WTC11 (cell line): ENCODE results near the gene DUSP22. TPM values are rescaled to one million over a fixed set of nuclear protein-coding genes. Genes with fewer than 3 reads are reported as not detected.
A peak's percentile ranks its signal among the peaks of the same experiment; 100 is the strongest.

ENCODE experiments used
- ATAC-seq: fragments of 200-7000 bp; cut with Tn5 transposase; 2 replicates; pipeline ENCODE4 v1.10.0; 2021; ENCODE audit warnings: mild to moderate bottlenecking, moderate library complexity
- Bru-seq: library from RNA; stranded (reverse); fragments of 400-500 nt; gene quantifications from one replicate; lab custom pipeline; 2021; lab: Mats Ljungman, UMichigan
- CTCF ChIA-PET: fragments of 300-600 bp; sonication (Branson Sonifier 250); formaldehyde crosslinking; loops from one replicate; lab custom pipeline; 2021; ENCODE audit warnings: antibody characterized with exemption; lab: Charles Lee
- POLR2A ChIA-PET: fragments of 350-600 bp; sonication (Branson Sonifier 250); formaldehyde crosslinking; loops from one replicate; lab custom pipeline; 2021; ENCODE audit warnings: antibody characterized with exemption; lab: Charles Lee
- DNase-seq: peaks from one replicate; pipeline ENCODE4 v3.0.0; 2021; ENCODE audit warnings: low spot score
- H3K27ac Mint-ChIP-seq: 2 replicates; pipeline ENCODE4 v1.8.0; 2021; ENCODE audit warnings: mixed read lengths
- H3K27me3 Mint-ChIP-seq: 2 replicates; pipeline ENCODE4 v1.8.0; 2021; ENCODE audit warnings: low read depth, mild to moderate bottlenecking, moderate library complexity, mixed read lengths
- H3K36me3 Mint-ChIP-seq: 2 replicates; pipeline ENCODE4 v1.8.0; 2021; ENCODE audit warnings: mixed read lengths
- H3K4me1 Mint-ChIP-seq: 2 replicates; pipeline ENCODE4 v1.8.0; 2022; ENCODE audit warnings: mixed read lengths
- H3K4me3 Mint-ChIP-seq: 2 replicates; pipeline ENCODE4 v1.8.0; 2021; ENCODE audit warnings: mild to moderate bottlenecking, moderate library complexity, mixed read lengths
- H3K9me3 Mint-ChIP-seq: 2 replicates; pipeline ENCODE4 v1.8.0; 2021; ENCODE audit warnings: mixed read lengths
- ATF1 ChIP-seq: sonication (generic); formaldehyde crosslinking; IDR thresholded peaks from 2 replicates; pipeline ENCODE4 v1.8.1; 2023; ENCODE audit warnings: mild to moderate bottlenecking, moderate library complexity, missing genetic modification reagents
- E2F4 ChIP-seq: sonication (generic); formaldehyde crosslinking; IDR thresholded peaks from 2 replicates; pipeline ENCODE4 v1.8.1; 2022; ENCODE audit warnings: low read depth, mild to moderate bottlenecking, moderate library complexity, missing genetic modification reagents, borderline replicate concordance
- ESRRA ChIP-seq: sonication (generic); formaldehyde crosslinking; IDR thresholded peaks from 2 replicates; pipeline ENCODE4 v1.8.1; 2022; ENCODE audit warnings: mild to moderate bottlenecking, missing genetic modification reagents, borderline replicate concordance
- FOXK1 ChIP-seq: sonication (generic); formaldehyde crosslinking; IDR thresholded peaks from 2 replicates; pipeline ENCODE4 v1.8.0; 2022; ENCODE audit warnings: mild to moderate bottlenecking, moderate library complexity, missing genetic modification reagents
- FOXP4 ChIP-seq: sonication (generic); formaldehyde crosslinking; IDR thresholded peaks from 2 replicates; pipeline ENCODE4 v1.8.0; 2022; ENCODE audit warnings: mild to moderate bottlenecking, missing genetic modification reagents
- GABPB1 ChIP-seq: sonication (generic); formaldehyde crosslinking; IDR thresholded peaks from 2 replicates; pipeline ENCODE4 v1.8.1; 2023; ENCODE audit warnings: mild to moderate bottlenecking, missing genetic modification reagents
- KAT7 ChIP-seq: sonication (generic); formaldehyde crosslinking; IDR thresholded peaks from 2 replicates; pipeline ENCODE4 v1.8.1; 2023; ENCODE audit warnings: missing genetic modification reagents, mild to moderate bottlenecking, borderline replicate concordance
- MYBL2 ChIP-seq: sonication (generic); formaldehyde crosslinking; IDR thresholded peaks from 2 replicates; pipeline ENCODE4 v1.8.1; 2023; ENCODE audit warnings: mild to moderate bottlenecking, moderate library complexity, missing genetic modification reagents
- NFATC4 ChIP-seq: fragments of 250-450 bp; sonication (Bioruptor Pico); IDR thresholded peaks from 2 replicates; pipeline ENCODE4 v1.9.0; 2021; ENCODE audit warnings: mild to moderate bottlenecking
- OVOL2 ChIP-seq: fragments of 250-450 bp; sonication (Bioruptor Pico); IDR thresholded peaks from 2 replicates; pipeline ENCODE4 v1.9.0; 2021; ENCODE audit warnings: mild to moderate bottlenecking, borderline replicate concordance
- PRRX2 ChIP-seq: fragments of 250-450 bp; sonication (Bioruptor Pico); IDR thresholded peaks from 2 replicates; pipeline ENCODE4 v1.8.0; 2021; ENCODE audit warnings: mild to moderate bottlenecking
- SOX15 ChIP-seq: fragments of 250-450 bp; sonication (Bioruptor Pico); IDR thresholded peaks from 2 replicates; pipeline ENCODE4 v1.9.0; 2021; ENCODE audit warnings: mild to moderate bottlenecking
- SP1 ChIP-seq: sonication (generic); formaldehyde crosslinking; conservative IDR thresholded peaks from 2 replicates; pipeline ENCODE4 v1.8.1; 2022; ENCODE audit warnings: missing genetic modification reagents
- TCF7 ChIP-seq: sonication (generic); formaldehyde crosslinking; IDR thresholded peaks from 2 replicates; pipeline ENCODE4 v1.8.0; 2022; ENCODE audit warnings: mild to moderate bottlenecking, low read depth, missing genetic modification reagents, moderate library complexity
- TEAD4 ChIP-seq: sonication (generic); formaldehyde crosslinking; IDR thresholded peaks from 2 replicates; pipeline ENCODE4 v1.8.0; 2022; ENCODE audit warnings: mild to moderate bottlenecking, missing genetic modification reagents
- ZNF232 ChIP-seq: sonication (generic); formaldehyde crosslinking; IDR thresholded peaks from 2 replicates; pipeline ENCODE4 v1.8.0; 2022; ENCODE audit warnings: mild to moderate bottlenecking, missing genetic modification reagents
- long read RNA-seq, 3 experiments: library from RNA in 1 of 3; library from capped mRNA in 1 of 3; library from polyadenylated mRNA in 1 of 3; unstranded in 2 of 3; stranded (forward) in 1 of 3; transcript quantifications; one replicate each; pipeline ENCODE4 v2.0.0, GENCODE V29; 2021
- total RNA-seq: library from RNA; stranded (reverse); gene quantifications from 3 replicates; pipeline ENCODE4 v1.2.3, GENCODE V29; 2021
- TF ChIP-seq, protein P1 (sequence below): sonication (generic); formaldehyde crosslinking; IDR thresholded peaks from 2 replicates; pipeline ENCODE4 v1.8.1; 2023; ENCODE audit warnings: mild to moderate bottlenecking, moderate library complexity, missing genetic modification reagents
- TF ChIP-seq, protein P2 (sequence below): fragments of 250-450 bp; sonication (Bioruptor Pico); IDR thresholded peaks from 2 replicates; pipeline ENCODE4 v1.8.0; 2021; ENCODE audit warnings: mild to moderate bottlenecking
- TF ChIP-seq, protein P3 (sequence below): sonication (generic); formaldehyde crosslinking; IDR thresholded peaks from 2 replicates; pipeline ENCODE4 v1.8.0; 2023; ENCODE audit warnings: missing genetic modification reagents, mild to moderate bottlenecking, borderline replicate concordance
- TF ChIP-seq, protein P4 (sequence below): fragments of 250-450 bp; sonication (Bioruptor Pico); IDR thresholded peaks from 2 replicates; pipeline ENCODE4 v2.1.2; 2022; ENCODE audit warnings: mild to moderate bottlenecking, moderate library complexity

DUSP22 gene
- total RNA-seq: 37.2 to 41.4 TPM (median 38.5 TPM) in 3 replicates
- Bru-seq, nascent RNA: percentile 60 among the genes with signal in this experiment
- long read RNA-seq, experiment 1, transcript DUSP22-208 (6 exons, 1,166 nt): major isoform, 47 of 113 reads
- long read RNA-seq, experiment 1, transcript DUSP22-202 (7 exons, 3,098 nt): minor isoform, 31 of 113 reads
- long read RNA-seq, experiment 1, transcript DUSP22-201 (8 exons, 1,485 nt): minor isoform, 10 of 113 reads
- long read RNA-seq, experiment 1, partial matches to known transcripts: 9 of 113 reads
- long read RNA-seq, experiment 1, other reads (novel, unspliced or antisense): 10 of 113 reads
- long read RNA-seq, experiment 2, transcript DUSP22-208 (6 exons, 1,166 nt): minor isoform, 5 of 37 reads
- long read RNA-seq, experiment 2, transcript DUSP22-202 (7 exons, 3,098 nt): major isoform, 6 of 37 reads
- long read RNA-seq, experiment 2, partial matches to known transcripts: 4 of 37 reads
- long read RNA-seq, experiment 2, other reads (novel, unspliced or antisense): 19 of 37 reads
- long read RNA-seq, experiment 3, partial matches to known transcripts: 0 of 11 reads
- long read RNA-seq, experiment 3, other reads (novel, unspliced or antisense): 4 of 11 reads

DNA sequence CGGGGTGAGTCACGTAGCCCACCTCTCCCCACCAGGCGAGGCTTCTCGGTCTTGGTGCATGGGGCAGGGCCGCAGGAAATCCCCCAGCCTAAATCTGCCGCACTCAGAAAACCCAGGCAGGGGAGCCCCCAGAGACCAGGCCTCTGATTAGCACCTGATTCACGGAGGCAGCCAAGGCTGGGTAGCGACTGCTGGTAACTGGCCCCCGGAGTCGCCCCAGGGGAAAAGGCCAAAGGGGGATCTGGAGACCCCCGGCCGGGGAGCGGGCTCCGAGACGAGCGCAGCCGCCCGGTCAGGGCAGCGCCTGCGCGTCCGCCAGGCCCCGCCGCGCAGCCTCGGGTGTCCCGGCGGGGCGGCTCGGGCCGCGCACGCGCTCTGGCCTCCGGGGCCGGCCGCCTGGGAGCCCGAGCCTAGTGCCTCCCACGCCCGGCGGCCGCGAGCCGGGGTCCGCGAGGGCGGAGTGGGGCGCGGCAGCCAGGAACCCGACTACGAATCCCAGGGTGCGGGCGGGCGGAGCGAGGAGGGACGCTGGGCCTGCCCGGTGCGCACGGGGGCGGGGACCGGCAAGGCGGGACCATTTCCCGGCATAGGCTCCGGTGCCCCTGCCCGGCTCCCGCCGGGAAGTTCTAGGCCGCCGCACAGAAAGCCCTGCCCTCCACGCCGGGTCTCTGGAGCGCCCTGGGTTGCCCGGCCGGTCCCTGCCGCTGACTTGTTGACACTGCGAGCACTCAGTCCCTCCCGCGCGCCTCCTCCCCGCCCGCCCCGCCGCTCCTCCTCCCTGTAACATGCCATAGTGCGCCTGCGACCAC is at the start of gene DUSP22:
Gene DUSP22 (plus strand): TSS at position 791 of the 809 bp plus-strand sequence. CDS start 53 bp downstream, outside the sequence.
- CTCF ChIA-PET: interaction anchor here (1.4 kb wide), 1 partner anchor 75 kb away, joined by 5 read pairs; no protein-coding TSS in a partner anchor
- Mint-ChIP-seq H3K4me1 (peaks cover 15% of the 10 kb centered on the region), H3K27me3 (peaks cover 31% of the 10 kb centered on the region)

More for the DNA sequence above, at the start of gene DUSP22:
- H3K27ac Mint-ChIP-seq: peak within 1 kb of the TSS; percentile 63; the same call in 1 of the 2 replicates
- TF ChIP-seq, protein P1, sequence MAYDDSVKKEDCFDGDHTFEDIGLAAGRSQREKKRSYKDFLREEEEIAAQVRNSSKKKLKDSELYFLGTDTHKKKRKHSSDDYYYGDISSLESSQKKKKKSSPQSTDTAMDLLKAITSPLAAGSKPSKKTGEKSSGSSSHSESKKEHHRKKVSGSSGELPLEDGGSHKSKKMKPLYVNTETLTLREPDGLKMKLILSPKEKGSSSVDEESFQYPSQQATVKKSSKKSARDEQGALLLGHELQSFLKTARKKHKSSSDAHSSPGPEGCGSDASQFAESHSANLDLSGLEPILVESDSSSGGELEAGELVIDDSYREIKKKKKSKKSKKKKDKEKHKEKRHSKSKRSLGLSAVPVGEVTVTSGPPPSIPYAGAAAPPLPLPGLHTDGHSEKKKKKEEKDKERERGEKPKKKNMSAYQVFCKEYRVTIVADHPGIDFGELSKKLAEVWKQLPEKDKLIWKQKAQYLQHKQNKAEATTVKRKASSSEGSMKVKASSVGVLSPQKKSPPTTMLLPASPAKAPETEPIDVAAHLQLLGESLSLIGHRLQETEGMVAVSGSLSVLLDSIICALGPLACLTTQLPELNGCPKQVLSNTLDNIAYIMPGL (CRISPR knock-in tag): 0 out of 2 replicates have a peak, but pooled peaks have one; percentile 38
- TF ChIP-seq TCF7 (CRISPR knock-in tag): no peak
- 0 out of 2 replicates have a peak, but pooled peaks have one; percentile 25 for TF ChIP-seq FOXP4
- no peak for TF ChIP-seq ZNF232 (CRISPR knock-in tag)
- 0 out of 2 replicates have a peak, but pooled peaks have one; percentile 33 for TF ChIP-seq SP1
- TF ChIP-seq PRRX2: no peak
- no peak for TF ChIP-seq NFATC4 (CRISPR knock-in tag)
- no peak for TF ChIP-seq E2F4
- TF ChIP-seq KAT7 (CRISPR knock-in tag): 0 out of 2 replicates have a peak, but pooled peaks have one; percentile 21
- TF ChIP-seq, protein P2, sequence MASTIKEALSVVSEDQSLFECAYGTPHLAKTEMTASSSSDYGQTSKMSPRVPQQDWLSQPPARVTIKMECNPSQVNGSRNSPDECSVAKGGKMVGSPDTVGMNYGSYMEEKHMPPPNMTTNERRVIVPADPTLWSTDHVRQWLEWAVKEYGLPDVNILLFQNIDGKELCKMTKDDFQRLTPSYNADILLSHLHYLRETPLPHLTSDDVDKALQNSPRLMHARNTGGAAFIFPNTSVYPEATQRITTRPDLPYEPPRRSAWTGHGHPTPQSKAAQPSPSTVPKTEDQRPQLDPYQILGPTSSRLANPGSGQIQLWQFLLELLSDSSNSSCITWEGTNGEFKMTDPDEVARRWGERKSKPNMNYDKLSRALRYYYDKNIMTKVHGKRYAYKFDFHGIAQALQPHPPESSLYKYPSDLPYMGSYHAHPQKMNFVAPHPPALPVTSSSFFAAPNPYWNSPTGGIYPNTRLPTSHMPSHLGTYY (CRISPR knock-in tag): no peak
- no peak for TF ChIP-seq OVOL2
- TF ChIP-seq, protein P3, sequence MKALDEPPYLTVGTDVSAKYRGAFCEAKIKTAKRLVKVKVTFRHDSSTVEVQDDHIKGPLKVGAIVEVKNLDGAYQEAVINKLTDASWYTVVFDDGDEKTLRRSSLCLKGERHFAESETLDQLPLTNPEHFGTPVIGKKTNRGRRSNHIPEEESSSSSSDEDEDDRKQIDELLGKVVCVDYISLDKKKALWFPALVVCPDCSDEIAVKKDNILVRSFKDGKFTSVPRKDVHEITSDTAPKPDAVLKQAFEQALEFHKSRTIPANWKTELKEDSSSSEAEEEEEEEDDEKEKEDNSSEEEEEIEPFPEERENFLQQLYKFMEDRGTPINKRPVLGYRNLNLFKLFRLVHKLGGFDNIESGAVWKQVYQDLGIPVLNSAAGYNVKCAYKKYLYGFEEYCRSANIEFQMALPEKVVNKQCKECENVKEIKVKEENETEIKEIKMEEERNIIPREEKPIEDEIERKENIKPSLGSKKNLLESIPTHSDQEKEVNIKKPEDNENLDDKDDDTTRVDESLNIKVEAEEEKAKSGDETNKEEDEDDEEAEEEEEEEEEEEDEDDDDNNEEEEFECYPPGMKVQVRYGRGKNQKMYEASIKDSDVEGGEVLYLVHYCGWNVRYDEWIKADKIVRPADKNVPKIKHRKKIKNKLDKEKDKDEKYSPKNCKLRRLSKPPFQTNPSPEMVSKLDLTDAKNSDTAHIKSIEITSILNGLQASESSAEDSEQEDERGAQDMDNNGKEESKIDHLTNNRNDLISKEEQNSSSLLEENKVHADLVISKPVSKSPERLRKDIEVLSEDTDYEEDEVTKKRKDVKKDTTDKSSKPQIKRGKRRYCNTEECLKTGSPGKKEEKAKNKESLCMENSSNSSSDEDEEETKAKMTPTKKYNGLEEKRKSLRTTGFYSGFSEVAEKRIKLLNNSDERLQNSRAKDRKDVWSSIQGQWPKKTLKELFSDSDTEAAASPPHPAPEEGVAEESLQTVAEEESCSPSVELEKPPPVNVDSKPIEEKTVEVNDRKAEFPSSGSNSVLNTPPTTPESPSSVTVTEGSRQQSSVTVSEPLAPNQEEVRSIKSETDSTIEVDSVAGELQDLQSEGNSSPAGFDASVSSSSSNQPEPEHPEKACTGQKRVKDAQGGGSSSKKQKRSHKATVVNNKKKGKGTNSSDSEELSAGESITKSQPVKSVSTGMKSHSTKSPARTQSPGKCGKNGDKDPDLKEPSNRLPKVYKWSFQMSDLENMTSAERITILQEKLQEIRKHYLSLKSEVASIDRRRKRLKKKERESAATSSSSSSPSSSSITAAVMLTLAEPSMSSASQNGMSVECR (CRISPR knock-in tag): no peak; the same call in 1 of the 2 replicates
- no peak for TF ChIP-seq TEAD4 (CRISPR knock-in tag)
- TF ChIP-seq ATF1 (CRISPR knock-in tag): peak; percentile 42; the same call in 1 of the 2 replicates
- no peak for TF ChIP-seq MYBL2
- TF ChIP-seq ESRRA (CRISPR knock-in tag): 0 out of 2 replicates have a peak, but pooled peaks have one; percentile 14
- TF ChIP-seq GABPB1 (CRISPR knock-in tag): no peak; the same call in 1 of the 2 replicates
- no peak for TF ChIP-seq SOX15 (CRISPR knock-in tag)
- no peak for TF ChIP-seq FOXK1 (CRISPR knock-in tag)
- TF ChIP-seq, protein P4, sequence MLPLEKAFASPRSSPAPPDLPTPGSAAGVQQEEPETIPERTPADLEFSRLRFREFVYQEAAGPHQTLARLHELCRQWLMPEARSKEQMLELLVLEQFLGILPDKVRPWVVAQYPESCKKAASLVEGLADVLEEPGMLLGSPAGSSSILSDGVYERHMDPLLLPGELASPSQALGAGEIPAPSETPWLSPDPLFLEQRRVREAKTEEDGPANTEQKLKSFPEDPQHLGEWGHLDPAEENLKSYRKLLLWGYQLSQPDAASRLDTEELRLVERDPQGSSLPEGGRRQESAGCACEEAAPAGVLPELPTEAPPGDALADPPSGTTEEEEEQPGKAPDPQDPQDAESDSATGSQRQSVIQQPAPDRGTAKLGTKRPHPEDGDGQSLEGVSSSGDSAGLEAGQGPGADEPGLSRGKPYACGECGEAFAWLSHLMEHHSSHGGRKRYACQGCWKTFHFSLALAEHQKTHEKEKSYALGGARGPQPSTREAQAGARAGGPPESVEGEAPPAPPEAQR (CRISPR knock-in tag): no peak
- H3K36me3 Mint-ChIP-seq: peaks cover 63% of the 10 kb centered on the region
- peak; percentile 81 for DNase-seq
- POLR2A ChIA-PET: no interaction called here
- peak within 1 kb of the TSS; percentile 77 for H3K4me3 Mint-ChIP-seq
- ATAC-seq: peak; percentile 79
- peaks cover 67% of the 10 kb centered on the region for H3K9me3 Mint-ChIP-seq
